ENCODE results near the gene PNPLA6.

Gene PNPLA6

DNA sequence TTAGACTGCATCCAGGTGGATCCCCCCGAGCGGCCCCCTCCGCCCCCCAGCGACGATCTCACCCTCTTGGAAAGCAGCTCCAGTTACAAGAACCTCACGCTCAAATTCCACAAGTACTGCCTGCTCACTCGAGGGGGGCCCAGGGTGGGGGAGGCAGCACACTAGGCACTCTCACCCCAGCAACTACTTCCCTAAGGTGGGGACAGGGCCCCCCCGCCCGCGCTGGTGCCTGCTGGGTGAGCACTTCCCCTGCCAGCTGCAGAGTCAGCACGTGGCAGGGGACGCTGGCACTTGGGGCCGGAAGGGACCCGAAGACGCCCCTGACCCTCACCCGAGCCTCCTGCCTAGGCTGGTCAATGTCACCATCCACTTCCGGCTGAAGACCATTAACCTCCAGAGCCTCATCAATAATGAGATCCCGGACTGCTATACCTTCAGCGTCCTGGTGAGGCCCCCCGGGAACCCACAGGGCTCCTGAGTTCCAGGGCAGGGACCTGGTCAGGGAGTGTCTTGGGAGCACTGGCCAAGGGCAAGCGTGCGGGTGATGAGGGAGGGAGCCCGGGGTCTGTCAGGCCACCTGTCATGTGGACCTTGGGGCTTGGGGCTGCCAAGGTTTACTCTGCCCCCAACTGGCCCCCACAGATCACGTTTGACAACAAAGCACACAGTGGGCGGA is 7.9 kb upstream of the PNPLA6 start:
- H2AFZ ChIP-seq (ENCODE audit: low read depth, low read length) = no peak overlapping the region
- peaks cover 7% of the 10 kb centered on the region for H3K4me1 ChIP-seq (ENCODE audit: low read length)
- H3K36me3 ChIP-seq (replicated peaks; ENCODE audit: low read depth, low read length) = no peaks in the 10 kb centered on the region
- no peaks in the 10 kb centered on the region for H4K20me1 ChIP-seq (ENCODE audit: insufficient read depth, low read length)
- no peak overlapping the region for H3K4me3 ChIP-seq (ENCODE audit: low read length)
- no peaks in the 10 kb centered on the region for H3K9me3 ChIP-seq (ENCODE audit: insufficient read depth, low read length)
- TF ChIP-seq, protein P1, sequence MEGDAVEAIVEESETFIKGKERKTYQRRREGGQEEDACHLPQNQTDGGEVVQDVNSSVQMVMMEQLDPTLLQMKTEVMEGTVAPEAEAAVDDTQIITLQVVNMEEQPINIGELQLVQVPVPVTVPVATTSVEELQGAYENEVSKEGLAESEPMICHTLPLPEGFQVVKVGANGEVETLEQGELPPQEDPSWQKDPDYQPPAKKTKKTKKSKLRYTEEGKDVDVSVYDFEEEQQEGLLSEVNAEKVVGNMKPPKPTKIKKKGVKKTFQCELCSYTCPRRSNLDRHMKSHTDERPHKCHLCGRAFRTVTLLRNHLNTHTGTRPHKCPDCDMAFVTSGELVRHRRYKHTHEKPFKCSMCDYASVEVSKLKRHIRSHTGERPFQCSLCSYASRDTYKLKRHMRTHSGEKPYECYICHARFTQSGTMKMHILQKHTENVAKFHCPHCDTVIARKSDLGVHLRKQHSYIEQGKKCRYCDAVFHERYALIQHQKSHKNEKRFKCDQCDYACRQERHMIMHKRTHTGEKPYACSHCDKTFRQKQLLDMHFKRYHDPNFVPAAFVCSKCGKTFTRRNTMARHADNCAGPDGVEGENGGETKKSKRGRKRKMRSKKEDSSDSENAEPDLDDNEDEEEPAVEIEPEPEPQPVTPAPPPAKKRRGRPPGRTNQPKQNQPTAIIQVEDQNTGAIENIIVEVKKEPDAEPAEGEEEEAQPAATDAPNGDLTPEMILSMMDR (IDR thresholded peaks at IDR 0.05; ENCODE audit: low read depth, low read length) = no peak
- no peak for TF ChIP-seq EZH2phosphoT487 (IDR thresholded peaks at IDR 0.05; ENCODE audit: low read depth)
- H3K4me2 ChIP-seq (ENCODE audit: low read length) = no peak overlapping the region
- no peak overlapping the region for H3K27ac ChIP-seq (ENCODE audit: low read length)
- H3K27me3 ChIP-seq (ENCODE audit: low read depth, low read length) = no peaks in the 10 kb centered on the region
- H3K79me2 ChIP-seq (ENCODE audit: low read length) = 0 out of 2 replicates have a peak, but pooled peaks cover 5% of the 10 kb centered on the region
- no peak overlapping the region for H3K9ac ChIP-seq (ENCODE audit: low read length)

DNA sequence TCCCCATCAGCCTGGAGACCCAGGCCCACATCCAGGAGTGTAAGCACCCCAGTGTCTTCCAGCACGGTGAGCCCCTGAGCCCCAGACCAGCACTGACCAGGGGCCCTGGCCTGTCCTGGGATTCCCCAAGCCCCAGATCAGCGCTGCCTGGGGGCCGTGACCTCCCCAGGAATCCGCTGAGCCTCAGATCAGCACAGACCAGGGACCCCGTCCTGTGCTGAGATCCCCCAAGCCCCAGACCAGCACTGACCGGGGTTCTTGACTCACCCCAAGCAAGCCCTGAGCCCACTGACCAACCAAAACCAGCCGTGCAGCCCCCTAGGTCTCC is 7.4 kb upstream of the PNPLA6 start:
- H3K36me3 ChIP-seq (replicated peaks; ENCODE audit: low read depth, low read length) = no peaks in the 10 kb centered on the region
- H3K4me1 ChIP-seq (ENCODE audit: low read length) = peaks cover 5% of the 10 kb centered on the region
- H3K9ac ChIP-seq (ENCODE audit: low read length) = no peak overlapping the region
- no peaks in the 10 kb centered on the region for H3K9me3 ChIP-seq (ENCODE audit: insufficient read depth, low read length)
- H4K20me1 ChIP-seq (ENCODE audit: insufficient read depth, low read length) = no peaks in the 10 kb centered on the region
- H3K4me2 ChIP-seq (ENCODE audit: low read length) = no peak overlapping the region
- no peak overlapping the region for H3K27ac ChIP-seq (ENCODE audit: low read length)
- TF ChIP-seq, protein P1 (IDR thresholded peaks at IDR 0.05; ENCODE audit: low read depth, low read length) = no peak
- no peak for TF ChIP-seq EZH2phosphoT487 (IDR thresholded peaks at IDR 0.05; ENCODE audit: low read depth)
- 0 out of 2 replicates have a peak, but pooled peaks cover 1% of the 10 kb centered on the region for H3K79me2 ChIP-seq (ENCODE audit: low read length)
- no peak overlapping the region for H3K4me3 ChIP-seq (ENCODE audit: low read length)
- H2AFZ ChIP-seq (ENCODE audit: low read depth, low read length) = no peak overlapping the region
- no peaks in the 10 kb centered on the region for H3K27me3 ChIP-seq (ENCODE audit: low read depth, low read length)

DNA sequence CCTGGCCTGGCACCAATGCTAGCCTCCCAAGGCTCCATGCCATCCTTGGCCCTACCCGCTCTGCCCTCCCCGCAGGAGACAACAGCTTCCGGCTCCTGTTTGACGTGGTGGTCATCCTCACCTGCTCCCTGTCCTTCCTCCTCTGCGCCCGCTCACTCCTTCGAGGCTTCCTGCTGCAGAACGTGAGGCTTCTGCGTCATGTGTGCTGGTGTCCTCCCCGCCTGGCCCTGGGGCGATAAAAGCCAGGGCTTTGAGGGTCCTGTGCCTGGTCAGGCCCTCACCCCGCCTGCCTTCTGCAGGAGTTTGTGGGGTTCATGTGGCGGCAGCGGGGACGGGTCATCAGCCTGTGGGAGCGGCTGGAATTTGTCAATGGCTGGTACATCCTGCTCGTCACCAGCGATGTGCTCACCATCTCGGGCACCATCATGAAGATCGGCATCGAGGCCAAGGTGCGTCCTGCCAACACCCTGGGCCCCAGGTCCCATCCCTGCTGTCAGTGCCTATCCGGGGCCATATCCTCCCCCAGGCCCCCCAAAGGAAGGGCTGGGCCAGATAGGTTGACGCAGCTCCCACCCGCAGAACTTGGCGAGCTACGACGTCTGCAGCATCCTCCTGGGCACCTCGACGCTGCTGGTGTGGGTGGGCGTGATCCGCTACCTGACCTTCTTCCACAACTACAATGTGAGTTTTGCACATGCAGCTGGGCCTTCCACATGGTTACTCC is 6.8 kb upstream of the PNPLA6 start:
- Histone ChIP-seq H4K20me1 (ENCODE audit: insufficient read depth, low read length) (no peaks in the 10 kb centered on the region), H2AFZ (ENCODE audit: low read depth, low read length) (no peak overlapping the region), H3K9ac (ENCODE audit: low read length) (no peak overlapping the region), H3K4me3 (ENCODE audit: low read length) (no peak overlapping the region), H3K36me3 (replicated peaks; ENCODE audit: low read depth, low read length) (no peaks in the 10 kb centered on the region), H3K27ac (ENCODE audit: low read length) (no peak overlapping the region), H3K27me3 (ENCODE audit: low read depth, low read length) (no peaks in the 10 kb centered on the region), H3K79me2 (ENCODE audit: low read length) (no peaks in the 10 kb centered on the region), H3K4me2 (ENCODE audit: low read length) (no peak overlapping the region), H3K4me1 (ENCODE audit: low read length) (no peaks in the 10 kb centered on the region), H3K9me3 (ENCODE audit: insufficient read depth, low read length) (no peaks in the 10 kb centered on the region)
- TF ChIP-seq EZH2phosphoT487 (IDR thresholded peaks at IDR 0.05; ENCODE audit: low read depth) = no peak
- TF ChIP-seq, protein P1 (IDR thresholded peaks at IDR 0.05; ENCODE audit: low read depth, low read length) = no peak

DNA sequence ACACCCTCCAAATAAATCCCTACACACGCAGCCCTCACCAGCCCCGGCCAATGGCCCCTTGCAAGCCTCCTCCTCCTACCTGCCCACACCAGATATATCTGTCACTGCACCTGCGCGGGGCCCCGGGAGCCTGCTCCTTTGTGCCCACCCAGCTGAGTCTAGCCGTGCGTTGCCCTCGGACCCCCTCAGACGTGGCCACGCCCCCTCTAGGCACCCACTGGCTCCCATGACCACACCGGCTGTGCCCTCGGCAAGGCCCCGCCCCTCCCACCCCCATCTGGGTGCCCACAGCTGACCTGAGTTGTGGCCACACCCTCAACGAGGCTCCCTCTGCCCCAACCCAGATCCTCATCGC is 6.3 kb upstream of the PNPLA6 start:
- no peaks in the 10 kb centered on the region for H3K9me3 ChIP-seq (ENCODE audit: insufficient read depth, low read length)
- H3K9ac ChIP-seq (ENCODE audit: low read length) = no peak overlapping the region
- H3K27me3 ChIP-seq (ENCODE audit: low read depth, low read length) = no peaks in the 10 kb centered on the region
- H3K4me1 ChIP-seq (ENCODE audit: low read length) = no peaks in the 10 kb centered on the region
- no peak overlapping the region for H3K4me2 ChIP-seq (ENCODE audit: low read length)
- no peaks in the 10 kb centered on the region for H3K36me3 ChIP-seq (replicated peaks; ENCODE audit: low read depth, low read length)
- H4K20me1 ChIP-seq (ENCODE audit: insufficient read depth, low read length) = no peaks in the 10 kb centered on the region
- no peak overlapping the region for H3K27ac ChIP-seq (ENCODE audit: low read length)
- no peaks in the 10 kb centered on the region for H3K79me2 ChIP-seq (ENCODE audit: low read length)
- no peak overlapping the region for H2AFZ ChIP-seq (ENCODE audit: low read depth, low read length)
- no peak overlapping the region for H3K4me3 ChIP-seq (ENCODE audit: low read length)
- TF ChIP-seq EZH2phosphoT487 (IDR thresholded peaks at IDR 0.05; ENCODE audit: low read depth) = no peak
- TF ChIP-seq, protein P1 (IDR thresholded peaks at IDR 0.05; ENCODE audit: low read depth, low read length) = no peak
